IMR-90 (cell line): ENCODE measurements around the gene ANK2. TPM values are rescaled to one million over a fixed set of nuclear protein-coding genes. Genes with fewer than 3 reads are reported as not detected.

Source experiments
- ATAC-seq: fragments of 200-7000 bp; cut with Tn5 transposase; 2 replicates; pipeline ENCODE4 v1.9.1; 2020; ENCODE audit warnings: low read depth, mild to moderate bottlenecking, moderate library complexity
- BruUV-seq: library from RNA; stranded (reverse); fragments of 400-500 nt; replicated peaks from 2 replicates; lab custom pipeline; 2021; lab: Mats Ljungman, UMichigan
- CTCF ChIA-PET: fragments of 300-600 bp; formaldehyde crosslinking; extraction: SDS; loops from one replicate; lab custom pipeline; 2021; ENCODE audit warnings: antibody characterized with exemption; lab: Yijun Ruan, JAX
- POLR2A ChIA-PET: fragments of 300-600 bp; sonication (Branson Sonifier 250); formaldehyde crosslinking; loops from one replicate; lab custom pipeline; 2022; ENCODE audit warnings: antibody characterized with exemption; ENCODE audit not compliant: unreplicated experiment; lab: Charles Lee
- DNase-seq: peaks from one replicate; pipeline ENCODE4 v3.0.0; 2013
- H2AFZ ChIP-seq: replicated peaks from 2 replicates; pipeline ENCODE3; 2013; ENCODE audit warnings: low read length, mild to moderate bottlenecking; ENCODE audit not compliant: poor library complexity
- H2AK5ac ChIP-seq: 2 replicates; pipeline ENCODE4 v1.6.1; 2013; ENCODE audit warnings: low read depth, low read length, inconsistent platforms
- H2AK9ac ChIP-seq: replicated peaks from 2 replicates; pipeline ENCODE3; 2013; ENCODE audit warnings: mild to moderate bottlenecking, low read depth, low read length, moderate library complexity; ENCODE audit not compliant: poor library complexity
- H2BK120ac ChIP-seq: 2 replicates; pipeline ENCODE4 v1.6.1; 2013; ENCODE audit warnings: low read depth, low read length, inconsistent platforms
- H2BK15ac ChIP-seq: 3 replicates; pipeline ENCODE4 v1.6.1; 2013; ENCODE audit warnings: low read depth, low read length, inconsistent platforms
- H2BK20ac ChIP-seq: 2 replicates; pipeline ENCODE4 v1.6.1; 2013; ENCODE audit warnings: low read depth, mild to moderate bottlenecking, inconsistent platforms, low read length, moderate library complexity
- H2BK5ac ChIP-seq: 2 replicates; pipeline ENCODE4 v1.6.1; 2013; ENCODE audit warnings: mild to moderate bottlenecking, low read depth, low read length, inconsistent platforms; ENCODE audit not compliant: poor library complexity, severe bottlenecking
- H3K14ac ChIP-seq: replicated peaks from 2 replicates; pipeline ENCODE4 v1.6.1; 2013; ENCODE audit warnings: low read depth, low read length, inconsistent platforms
- H3K18ac ChIP-seq: 2 replicates; pipeline ENCODE4 v1.6.1; 2013; ENCODE audit warnings: low read depth, low read length, control low read depth
- H3K23ac ChIP-seq: 2 replicates; pipeline ENCODE4 v1.6.1; 2013; ENCODE audit warnings: low read depth, low read length, inconsistent platforms
- H3K27ac ChIP-seq: 2 replicates; pipeline ENCODE4 v1.5.1; 2013; ENCODE audit warnings: mild to moderate bottlenecking, control low read depth, low read length; ENCODE audit not compliant: insufficient read depth
- H3K27me3 ChIP-seq: 2 replicates; pipeline ENCODE4 v1.6.1; 2013; ENCODE audit warnings: low read length; ENCODE audit not compliant: control insufficient read depth, insufficient read depth
- H3K36me3 ChIP-seq: 2 replicates; pipeline ENCODE4 v1.6.1; 2013; ENCODE audit warnings: low read length, mixed read lengths; ENCODE audit not compliant: control insufficient read depth, insufficient read depth
- H3K4ac ChIP-seq: 2 replicates; pipeline ENCODE4 v1.6.1; 2013; ENCODE audit warnings: low read depth, low read length, inconsistent platforms
- H3K4me1 ChIP-seq: 2 replicates; pipeline ENCODE4 v1.6.1; 2013; ENCODE audit warnings: low read length, mixed read lengths; ENCODE audit not compliant: control insufficient read depth, insufficient read depth
- H3K4me2 ChIP-seq: 2 replicates; pipeline ENCODE4 v1.6.1; 2013; ENCODE audit warnings: low read depth, mild to moderate bottlenecking, control low read depth, low read length, moderate library complexity
- H3K4me3 ChIP-seq: 2 replicates; pipeline ENCODE4 v1.5.1; 2013; ENCODE audit warnings: low read depth, mild to moderate bottlenecking, control low read depth, low read length, moderate library complexity; ENCODE audit not compliant: insufficient read depth
- H3K56ac ChIP-seq: 2 replicates; pipeline ENCODE4 v1.6.1; 2013; ENCODE audit warnings: low read length, inconsistent platforms; ENCODE audit not compliant: insufficient read depth; ENCODE audit errors: extremely low read depth
- H3K79me1 ChIP-seq, 2 experiments: 2 replicates each; pipeline ENCODE4 v1.6.1; 2013; ENCODE audit warnings: low read length in 2 of 2, inconsistent platforms in 1 of 2, low read depth in 1 of 2
- H3K9ac ChIP-seq: 2 replicates; pipeline ENCODE4 v1.6.1; 2013; ENCODE audit warnings: low read depth, low read length, control low read depth
- H3K9me1 ChIP-seq: 2 replicates; pipeline ENCODE4 v1.6.1; 2013; ENCODE audit warnings: low read length, inconsistent platforms; ENCODE audit not compliant: insufficient read depth
- H3K9me3 ChIP-seq: 2 replicates; pipeline ENCODE4 v1.6.1; 2013; ENCODE audit warnings: low read length; ENCODE audit not compliant: control insufficient read depth, insufficient read depth
- H4K20me1 ChIP-seq: 2 replicates; pipeline ENCODE4 v1.6.1; 2013; ENCODE audit warnings: low read length, inconsistent platforms; ENCODE audit not compliant: insufficient read depth
- H4K5ac ChIP-seq: 2 replicates; pipeline ENCODE4 v1.6.1; 2013; ENCODE audit warnings: mild to moderate bottlenecking, low read depth, low read length, control low read depth
- H4K8ac ChIP-seq, 2 experiments: 2 replicates each; pipeline ENCODE4 v1.6.1; 2013; ENCODE audit warnings: low read depth in 2 of 2, low read length in 2 of 2, control low read depth in 1 of 2, inconsistent platforms in 1 of 2
- H4K91ac ChIP-seq: 2 replicates; pipeline ENCODE4 v1.6.1; 2013; ENCODE audit warnings: low read depth, low read length, inconsistent platforms; ENCODE audit not compliant: insufficient read depth
- BHLHE40 ChIP-seq: fragments of 150-350 bp; IDR thresholded peaks from 2 replicates; pipeline ENCODE4 v1.6.1; 2016; ENCODE audit warnings: mild to moderate bottlenecking, low read depth, low read length
- CEBPB ChIP-seq: IDR thresholded peaks from 2 replicates; pipeline ENCODE4 v1.6.1; 2012; ENCODE audit warnings: low read depth, low read length, improper control_type of control experiment
- CHD1 ChIP-seq: IDR thresholded peaks from 2 replicates; pipeline ENCODE4 v1.6.1; 2012; ENCODE audit warnings: low read depth, low read length, improper control_type of control experiment
- CTCF ChIP-seq: conservative IDR thresholded peaks from 2 replicates; pipeline ENCODE4 v1.5.1; 2012; ENCODE audit warnings: mild to moderate bottlenecking, low read depth, low read length, improper control_type of control experiment
- ELK1 ChIP-seq: fragments of 150-350 bp; IDR thresholded peaks from 2 replicates; pipeline ENCODE4 v1.6.1; 2016; ENCODE audit warnings: low read depth, mild to moderate bottlenecking, low read length, moderate library complexity, borderline replicate concordance
- FOS ChIP-seq: fragments of 150-350 bp; IDR thresholded peaks from 2 replicates; pipeline ENCODE4 v1.6.1; 2016; ENCODE audit warnings: low read depth, low read length
- MAFK ChIP-seq: IDR thresholded peaks from 2 replicates; pipeline ENCODE4 v1.6.1; 2012; ENCODE audit warnings: low read depth, low read length, improper control_type of control experiment
- MAZ ChIP-seq: IDR thresholded peaks from 2 replicates; pipeline ENCODE4 v1.6.1; 2012; ENCODE audit warnings: low read depth, mild to moderate bottlenecking, low read length, improper control_type of control experiment, moderate library complexity, borderline replicate concordance
- MXI1 ChIP-seq: IDR thresholded peaks from 2 replicates; pipeline ENCODE4 v1.6.1; 2012; ENCODE audit warnings: low read depth, mild to moderate bottlenecking, low read length, moderate library complexity, borderline replicate concordance
- NFE2L2 ChIP-seq: fragments of 150-350 bp; IDR thresholded peaks from 2 replicates; pipeline ENCODE4 v1.6.1; 2016; ENCODE audit warnings: low read depth, mild to moderate bottlenecking, low read length
- POLR2A ChIP-seq: IDR thresholded peaks from 2 replicates; pipeline ENCODE4 v1.6.1; 2012; ENCODE audit warnings: mild to moderate bottlenecking, low read depth, low read length
- RAD21 ChIP-seq: IDR thresholded peaks from 2 replicates; pipeline ENCODE4 v1.6.1; 2012; ENCODE audit warnings: low read length, improper control_type of control experiment
- RCOR1 ChIP-seq: IDR thresholded peaks from 2 replicates; pipeline ENCODE4 v1.6.1; 2012; ENCODE audit warnings: mild to moderate bottlenecking, low read length, improper control_type of control experiment; ENCODE audit not compliant: insufficient replicate concordance
- RFX5 ChIP-seq: IDR thresholded peaks from 2 replicates; pipeline ENCODE4 v1.8.0; 2012; ENCODE audit warnings: low read depth, mild to moderate bottlenecking, low read length, moderate library complexity
- SMC3 ChIP-seq: fragments of 150-350 bp; IDR thresholded peaks from 2 replicates; pipeline ENCODE4 v1.6.1; 2016; ENCODE audit warnings: low read depth, mild to moderate bottlenecking, antibody characterized with exemption, low read length, moderate library complexity
- WGBS, 2 experiments: methylation state at CpG; one replicate each; pipeline versions ENCODE4 v1.1.5 to v1.1.7; 2013; ENCODE audit warnings: missing lambda C conversion rate in 2 of 2; ENCODE audit not compliant: insufficient read length in 1 of 2; ENCODE audit errors: extremely low coverage in 2 of 2; 5-methylcytosine and 5-hydroxymethylcytosine counted together
- dilution Hi-C: fragments of 300-500 bp; cut with HindIII; formaldehyde crosslinking; loops from one replicate; pipeline ENCODE4 v1.14.3; 2018; ENCODE audit warnings: low sequenced_read_pairs; ENCODE audit not compliant: unreplicated experiment
- in situ Hi-C: fragments of 300-500 bp; cut with MboI; formaldehyde crosslinking; loops from 3 replicates; pipeline ENCODE4 v1.14.3; 2019; ENCODE audit warnings: low sequenced_read_pairs, inconsistent platforms, mixed read lengths
- intact Hi-C: fragments of 100-400 bp; cut with micrococcal nuclease; formaldehyde crosslinking; loops from 2 replicates; pipeline ENCODE4 v1.10.0; 2022
- polyA plus RNA-seq, 3 experiments: library from polyadenylated mRNA; depleted of rRNA; stranded (reverse); fragments of >200 nt; gene quantifications; 2 replicates each; pipeline ENCODE4 v1.2.3, GENCODE V29; 2012; ENCODE audit warnings: low replicate concordance in 1 of 3
- total RNA-seq: library from RNA; depleted of rRNA; stranded (reverse); fragments of >200 nt; gene quantifications from 2 replicates; pipeline ENCODE4 v1.2.3, GENCODE V29; 2012
- TF ChIP-seq, protein P1 (sequence below): fragments of 150-350 bp; IDR thresholded peaks from 2 replicates; pipeline ENCODE4 v1.6.1; 2017; ENCODE audit warnings: mild to moderate bottlenecking, antibody characterized with exemption, low read length, low read depth

Gene ANK2
- total and polyA plus RNA-seq, 2 of the 4 experiments (the other 2 are of a cell fraction) = 0.82 to 6.6 TPM

DNA sequence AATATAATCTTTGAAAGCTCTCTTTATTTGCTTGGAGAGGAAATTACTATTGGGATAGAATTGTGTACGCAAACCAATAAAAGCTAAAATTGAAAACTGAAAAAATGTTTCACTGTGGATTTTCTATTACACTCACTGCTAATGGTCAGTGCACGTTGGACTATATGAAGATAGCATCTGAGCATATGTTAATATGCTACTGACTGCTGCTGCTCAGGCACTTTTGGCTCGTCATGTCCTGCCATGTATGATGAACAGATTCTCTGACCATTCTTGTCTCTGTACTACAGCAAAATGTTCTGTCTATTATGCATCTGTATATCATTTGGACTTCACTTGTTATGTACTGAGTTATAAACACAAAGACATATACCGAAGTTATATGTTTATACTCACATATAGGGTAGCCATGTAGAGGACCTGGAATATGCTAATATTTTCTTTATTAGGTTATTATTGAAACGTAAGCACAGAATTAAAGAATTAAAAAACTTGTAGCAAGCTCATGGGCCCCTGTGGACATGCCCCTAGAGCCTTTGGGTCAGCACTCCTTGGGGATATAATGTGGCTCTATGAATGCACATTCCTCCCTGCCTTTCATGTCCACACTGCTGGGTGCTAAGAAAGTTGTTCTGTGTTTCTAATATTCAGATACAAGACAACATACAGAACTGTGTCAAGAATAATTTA lies 120.8 kb downstream of the ANK2 start:
- CTCF ChIA-PET = no interaction called here
- no peak for DNase-seq
- Histone ChIP-seq H4K8ac (no peak overlapping the region), H2BK120ac (no peak overlapping the region), H3K4me1 (no peaks in the 10 kb centered on the region), H3K18ac (no peak overlapping the region), H2AK9ac (no peak overlapping the region), H3K4ac (no peak overlapping the region), H3K9me1 (no peaks in the 10 kb centered on the region), H2AFZ (no peak overlapping the region), H2AK5ac (no peak overlapping the region), H3K23ac (no peak overlapping the region), H2BK15ac (no peak overlapping the region), H2BK20ac (no peak overlapping the region), H4K5ac (no peak overlapping the region), H2BK5ac (no peak overlapping the region), H3K14ac (no peak overlapping the region), H3K4me3 (no peak overlapping the region), H3K27me3 (no peaks in the 10 kb centered on the region), H3K9me3 (no peaks in the 10 kb centered on the region), H3K36me3 (no peaks in the 10 kb centered on the region), H4K91ac (no peak overlapping the region), H3K79me1 (no peaks in the 10 kb centered on the region), H3K27ac (no peak overlapping the region), H4K20me1 (no peaks in the 10 kb centered on the region), H3K4me2 (no peak overlapping the region), H3K9ac (no peak overlapping the region), H3K56ac (no peak overlapping the region)
- POLR2A ChIA-PET = no interaction called here
- no peak for ATAC-seq
- no TSS peak for BruUV-seq
- WGBS, 2 experiments = no CpG with 5 or more reads among the region's 5 CpGs
- in situ Hi-C loops = no loop called here
- TF ChIP-seq POLR2A (no peak), CHD1 (no peak), CEBPB (no peak), RAD21 (no peak), RCOR1 (no peak), MXI1 (no peak), FOS (no peak), CTCF (no peak), RFX5 (no peak), NFE2L2 (no peak), MAZ (no peak), MAFK (no peak), SMC3 (no peak), BHLHE40 (no peak), ELK1 (no peak)
- TF ChIP-seq, protein P1, sequence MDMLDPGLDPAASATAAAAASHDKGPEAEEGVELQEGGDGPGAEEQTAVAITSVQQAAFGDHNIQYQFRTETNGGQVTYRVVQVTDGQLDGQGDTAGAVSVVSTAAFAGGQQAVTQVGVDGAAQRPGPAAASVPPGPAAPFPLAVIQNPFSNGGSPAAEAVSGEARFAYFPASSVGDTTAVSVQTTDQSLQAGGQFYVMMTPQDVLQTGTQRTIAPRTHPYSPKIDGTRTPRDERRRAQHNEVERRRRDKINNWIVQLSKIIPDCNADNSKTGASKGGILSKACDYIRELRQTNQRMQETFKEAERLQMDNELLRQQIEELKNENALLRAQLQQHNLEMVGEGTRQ = no peak
- intact Hi-C loops = no loop called here
- dilution Hi-C loops = no loop called here
